Activated CD4-positive, alpha-beta T cell treated with anti-CD3 and anti-CD28 coated beads, Interleukin-2, amount 10 ng/mL, durations not matched to agents 7 days and 5 days (primary cell): ENCODE results near the gene PKIB. TPM values are rescaled to one million over a fixed set of nuclear protein-coding genes. Genes with fewer than 3 reads are reported as not detected.

Experiments used
- CTCF ChIA-PET: fragments of 350-600 bp; sonication (Branson Sonifier 250); formaldehyde crosslinking; loops from one replicate; lab custom pipeline; 2021; ENCODE audit warnings: antibody characterized with exemption; lab: Charles Lee
- POLR2A ChIA-PET: fragments of 350-600 bp; sonication (Branson Sonifier 250); formaldehyde crosslinking; loops from one replicate; lab custom pipeline; 2021; ENCODE audit warnings: antibody characterized with exemption; lab: Charles Lee
- DNase-seq: peaks from one replicate; pipeline ENCODE4 v3.0.0-alpha.2; 2020
- H3K27ac Mint-ChIP-seq: one replicate; pipeline ENCODE4 v1.8.0; 2021; ENCODE audit warnings: mild to moderate bottlenecking, moderate library complexity, mixed read lengths
- H3K27me3 Mint-ChIP-seq: one replicate; pipeline ENCODE4 v1.8.0; 2021; ENCODE audit warnings: mixed read lengths
- H3K36me3 Mint-ChIP-seq: one replicate; pipeline ENCODE4 v1.8.0; 2021; ENCODE audit warnings: low read depth, mixed read lengths
- H3K4me1 Mint-ChIP-seq: one replicate; pipeline ENCODE4 v1.8.0; 2021; ENCODE audit warnings: mixed read lengths
- H3K4me3 Mint-ChIP-seq: one replicate; pipeline ENCODE4 v1.8.0; 2021; ENCODE audit warnings: mild to moderate bottlenecking, moderate library complexity, mixed read lengths
- H3K9me3 Mint-ChIP-seq: one replicate; pipeline ENCODE4 v1.8.0; 2021; ENCODE audit warnings: mixed read lengths
- total RNA-seq, 2 experiments: library from RNA; stranded (reverse); gene quantifications; one replicate each; pipeline ENCODE4 v1.2.3, GENCODE V29; 2021

PKIB gene
- total RNA-seq, 2 experiments from 2014 or later, result 1.2 to 1.3 TPM

DNA sequence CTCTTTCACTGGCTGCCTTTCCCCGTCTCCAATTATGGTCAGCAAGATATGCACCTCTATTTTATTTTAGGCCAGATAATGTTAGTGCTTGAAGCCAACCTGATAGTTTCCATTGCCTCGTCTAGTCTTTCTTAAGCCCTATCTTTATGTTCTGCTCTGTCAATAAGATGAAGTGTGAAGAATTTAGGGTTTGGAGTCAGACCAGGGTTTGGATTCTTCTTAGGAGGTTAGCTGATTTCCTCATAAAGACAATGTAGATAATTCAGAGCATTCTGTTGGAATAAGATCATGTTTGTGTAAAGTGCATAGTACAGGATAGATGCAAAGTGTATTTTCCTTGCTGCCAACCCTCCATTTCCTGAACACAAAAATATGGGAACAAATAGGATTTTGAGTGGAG lies 43.8 kb downstream of the PKIB start:
- no peak overlapping the region for H3K4me3 Mint-ChIP-seq
- no peak for DNase-seq
- no peaks in the 10 kb centered on the region for H3K4me1 Mint-ChIP-seq
- POLR2A ChIA-PET, result no interaction called here
- no peak overlapping the region for H3K27ac Mint-ChIP-seq
- no peaks in the 10 kb centered on the region for H3K27me3 Mint-ChIP-seq
- H3K9me3 Mint-ChIP-seq, result no peaks in the 10 kb centered on the region
- CTCF ChIA-PET, result no interaction called here
- H3K36me3 Mint-ChIP-seq, result no peaks in the 10 kb centered on the region

DNA sequence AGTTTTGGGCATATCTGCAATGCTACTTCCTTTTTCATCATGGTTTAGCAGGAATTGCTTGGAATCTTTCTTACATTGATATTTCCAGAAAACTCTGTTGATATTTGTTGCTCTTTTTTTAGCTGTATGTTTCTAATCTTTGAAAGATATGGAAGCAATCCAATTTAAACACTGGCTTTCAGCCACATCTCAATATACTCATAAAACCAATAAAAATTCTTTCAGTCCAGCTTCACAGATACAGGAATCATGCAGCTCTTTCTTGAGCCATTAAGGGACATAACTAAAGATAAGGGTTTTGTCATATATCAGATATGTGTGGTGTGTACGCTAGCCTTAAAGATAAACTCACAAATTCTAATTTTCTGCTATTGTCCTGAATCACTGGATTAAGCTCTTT lies 47.4 kb downstream of the PKIB start:
- CTCF ChIA-PET, result no interaction called here
- Mint-ChIP-seq H3K9me3 (no peaks in the 10 kb centered on the region), H3K27ac (no peak overlapping the region), H3K4me3 (no peak overlapping the region), H3K4me1 (no peaks in the 10 kb centered on the region), H3K36me3 (no peaks in the 10 kb centered on the region), H3K27me3 (no peaks in the 10 kb centered on the region)
- POLR2A ChIA-PET, result no interaction called here
- DNase-seq, result no peak

DNA sequence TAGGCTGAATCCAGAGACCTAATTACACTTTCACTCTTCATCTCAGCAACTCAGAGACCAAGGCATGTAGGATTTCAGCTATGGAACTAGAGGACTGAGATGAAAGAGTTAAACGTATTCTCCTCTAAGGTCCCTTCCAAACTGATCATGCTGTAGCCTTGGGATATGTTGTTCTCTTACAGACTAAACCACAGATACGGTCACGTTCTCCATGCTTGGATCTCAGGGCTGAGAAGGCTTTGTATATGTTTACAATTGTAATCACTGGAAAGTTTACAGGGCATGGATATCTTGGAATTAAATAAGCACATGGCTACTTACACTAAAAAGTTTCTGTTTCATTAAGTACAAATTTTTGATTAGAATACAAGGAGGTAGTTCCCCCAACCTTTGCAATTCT lies 50.1 kb downstream of the PKIB start:
- POLR2A ChIA-PET, result no interaction called here
- no peak for DNase-seq
- H3K27ac Mint-ChIP-seq, result no peak overlapping the region
- no peaks in the 10 kb centered on the region for H3K36me3 Mint-ChIP-seq
- no peak overlapping the region for H3K4me3 Mint-ChIP-seq
- CTCF ChIA-PET, result no interaction called here
- H3K27me3 Mint-ChIP-seq, result no peaks in the 10 kb centered on the region
- H3K9me3 Mint-ChIP-seq, result no peaks in the 10 kb centered on the region
- no peaks in the 10 kb centered on the region for H3K4me1 Mint-ChIP-seq

DNA sequence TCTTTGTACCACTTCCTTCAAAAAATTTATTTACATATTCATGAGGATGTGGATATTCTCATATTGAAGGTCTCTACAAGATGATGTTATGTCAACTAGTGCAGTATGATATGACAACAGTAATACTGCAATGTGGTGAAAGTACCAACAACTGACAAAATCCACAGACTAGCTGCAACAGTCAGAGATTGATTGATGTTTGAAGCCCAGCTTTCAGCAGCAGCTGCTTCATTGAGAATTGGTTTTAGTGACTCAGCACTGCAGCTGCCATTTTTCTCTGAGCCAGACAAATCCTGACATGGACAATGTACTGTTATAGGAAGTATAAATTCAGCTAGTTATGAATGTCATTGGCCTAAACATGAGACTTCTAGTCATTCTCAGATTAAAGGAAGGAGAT lies 53.8 kb downstream of the PKIB start:
- Mint-ChIP-seq H3K27me3 (no peaks in the 10 kb centered on the region), H3K4me3 (no peak overlapping the region), H3K36me3 (no peaks in the 10 kb centered on the region), H3K9me3 (no peaks in the 10 kb centered on the region), H3K4me1 (no peaks in the 10 kb centered on the region), H3K27ac (no peak overlapping the region)
- POLR2A ChIA-PET, result no interaction called here
- CTCF ChIA-PET, result no interaction called here
- DNase-seq, result no peak

DNA sequence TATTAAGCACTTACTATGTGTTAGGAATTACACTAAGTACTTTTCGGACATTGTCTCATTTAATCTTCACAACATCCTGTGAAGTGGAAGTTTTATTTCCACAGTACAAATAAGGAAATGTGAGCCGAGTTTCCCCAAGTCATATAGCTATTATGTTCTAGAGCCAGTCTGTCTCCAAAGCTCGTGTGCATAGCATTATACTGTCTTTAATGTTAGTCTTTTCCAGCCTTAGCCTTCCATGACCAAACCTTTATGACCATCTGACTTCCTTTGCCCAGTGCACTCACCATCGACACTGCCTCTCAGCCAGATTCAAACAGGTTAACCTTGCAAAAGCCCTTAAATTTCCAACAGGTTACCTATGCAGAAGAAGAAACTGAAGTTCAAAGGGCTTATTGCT lies 55.7 kb downstream of the PKIB start:
- Mint-ChIP-seq H3K27me3 (no peaks in the 10 kb centered on the region), H3K27ac (no peak overlapping the region), H3K4me1 (no peaks in the 10 kb centered on the region), H3K4me3 (no peak overlapping the region), H3K36me3 (no peaks in the 10 kb centered on the region), H3K9me3 (no peaks in the 10 kb centered on the region)
- CTCF ChIA-PET, result no interaction called here
- POLR2A ChIA-PET, result no interaction called here
- no peak for DNase-seq

DNA sequence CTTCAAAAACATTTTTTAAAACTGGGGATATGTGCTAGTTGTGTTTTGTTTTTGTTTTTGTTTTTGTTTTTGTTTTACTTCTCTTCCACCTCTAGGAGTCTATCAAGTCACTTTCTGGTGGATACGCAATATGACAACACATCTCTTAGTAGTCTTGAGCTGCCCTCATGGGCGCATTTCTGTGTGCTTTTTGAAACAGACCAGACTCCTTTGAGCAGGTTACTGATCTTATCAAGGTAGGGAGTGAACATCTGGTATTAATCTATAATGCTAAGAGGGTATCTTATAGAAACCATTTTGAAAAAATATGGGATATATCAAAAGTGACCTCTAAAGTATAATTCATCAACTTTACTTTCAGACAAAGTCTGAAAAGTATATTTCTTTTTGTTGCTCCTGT lies 56.2 kb downstream of the PKIB start:
- H3K27ac Mint-ChIP-seq, result no peak overlapping the region
- H3K9me3 Mint-ChIP-seq, result no peaks in the 10 kb centered on the region
- H3K4me1 Mint-ChIP-seq, result no peaks in the 10 kb centered on the region
- ChIA-PET CTCF (no interaction called here), POLR2A (no interaction called here)
- H3K36me3 Mint-ChIP-seq, result no peaks in the 10 kb centered on the region
- no peak for DNase-seq
- no peaks in the 10 kb centered on the region for H3K27me3 Mint-ChIP-seq
- H3K4me3 Mint-ChIP-seq, result no peak overlapping the region

DNA sequence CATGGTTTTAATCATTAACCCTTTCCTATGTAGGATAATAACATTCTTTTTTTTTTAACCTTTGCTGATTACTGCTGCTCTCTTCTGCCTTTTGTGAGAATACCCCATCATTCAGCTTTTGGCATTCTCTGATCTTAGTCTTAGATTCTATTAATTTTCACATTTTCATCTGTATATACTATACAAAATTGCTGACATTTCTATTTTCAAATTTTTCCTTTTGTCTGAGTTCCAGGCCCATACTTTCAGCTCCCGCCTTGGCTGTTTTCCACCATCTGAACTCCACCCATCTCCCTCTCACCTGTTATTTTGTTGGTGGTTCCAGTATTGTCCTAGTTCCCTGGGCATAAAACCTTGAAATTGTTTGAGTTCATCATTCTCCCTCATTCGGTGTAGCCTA lies 59.2 kb downstream of the PKIB start:
- POLR2A ChIA-PET, result no interaction called here
- H3K27me3 Mint-ChIP-seq, result peaks cover 4% of the 10 kb centered on the region
- CTCF ChIA-PET, result no interaction called here
- H3K27ac Mint-ChIP-seq, result no peak overlapping the region
- no peak overlapping the region for H3K4me3 Mint-ChIP-seq
- DNase-seq, result no peak
- no peaks in the 10 kb centered on the region for H3K36me3 Mint-ChIP-seq
- H3K9me3 Mint-ChIP-seq, result no peaks in the 10 kb centered on the region
- H3K4me1 Mint-ChIP-seq, result no peaks in the 10 kb centered on the region

DNA sequence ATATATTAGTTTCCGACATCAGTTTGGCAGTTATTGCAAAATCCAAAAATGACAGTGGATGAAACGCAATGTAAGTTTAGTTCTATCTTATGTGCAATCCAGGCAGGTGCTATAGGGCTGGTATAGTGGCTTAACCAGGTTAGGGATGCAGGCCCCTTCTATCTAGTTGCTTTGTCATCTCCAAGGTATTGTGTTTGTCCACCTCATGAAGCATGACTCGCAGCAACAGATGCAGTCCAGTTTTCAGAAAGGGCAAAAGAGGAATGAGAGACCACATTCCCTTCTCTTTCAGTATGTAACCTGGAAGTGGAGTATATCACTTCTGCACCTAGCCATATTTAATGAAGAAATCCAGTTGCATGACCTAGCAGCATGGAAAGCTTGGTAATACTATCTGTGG lies 59.7 kb downstream of the PKIB start:
- H3K27ac Mint-ChIP-seq, result no peak overlapping the region
- H3K9me3 Mint-ChIP-seq, result no peaks in the 10 kb centered on the region
- H3K4me1 Mint-ChIP-seq, result no peaks in the 10 kb centered on the region
- ChIA-PET CTCF (no interaction called here), POLR2A (no interaction called here)
- no peaks in the 10 kb centered on the region for H3K36me3 Mint-ChIP-seq
- no peak for DNase-seq
- H3K27me3 Mint-ChIP-seq, result peaks cover 4% of the 10 kb centered on the region
- no peak overlapping the region for H3K4me3 Mint-ChIP-seq

DNA sequence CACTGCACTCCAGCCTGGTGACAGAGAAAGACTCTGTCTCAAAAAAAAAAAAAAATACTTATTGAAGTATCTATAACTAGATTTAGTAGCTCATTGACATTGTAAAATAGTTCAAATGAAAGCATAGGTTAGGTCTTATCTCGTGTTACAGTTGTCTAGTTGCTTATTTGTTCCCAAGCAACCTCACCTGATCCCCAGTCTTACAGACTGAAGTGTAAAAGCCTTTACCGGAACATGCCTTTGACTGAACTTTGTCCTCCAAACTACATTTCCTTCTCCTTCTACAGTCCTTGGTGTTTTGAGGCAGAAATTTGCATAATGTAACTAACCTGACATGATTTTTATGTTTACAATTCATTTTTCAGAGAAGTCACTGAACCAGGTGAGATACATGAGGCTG lies 61.0 kb downstream of the PKIB start:
- H3K4me1 Mint-ChIP-seq, result no peaks in the 10 kb centered on the region
- ChIA-PET CTCF (no interaction called here), POLR2A (no interaction called here)
- no peaks in the 10 kb centered on the region for H3K36me3 Mint-ChIP-seq
- DNase-seq, result no peak
- no peak overlapping the region for H3K27ac Mint-ChIP-seq
- H3K9me3 Mint-ChIP-seq, result no peaks in the 10 kb centered on the region
- H3K4me3 Mint-ChIP-seq, result no peak overlapping the region
- peaks cover 5% of the 10 kb centered on the region for H3K27me3 Mint-ChIP-seq

DNA sequence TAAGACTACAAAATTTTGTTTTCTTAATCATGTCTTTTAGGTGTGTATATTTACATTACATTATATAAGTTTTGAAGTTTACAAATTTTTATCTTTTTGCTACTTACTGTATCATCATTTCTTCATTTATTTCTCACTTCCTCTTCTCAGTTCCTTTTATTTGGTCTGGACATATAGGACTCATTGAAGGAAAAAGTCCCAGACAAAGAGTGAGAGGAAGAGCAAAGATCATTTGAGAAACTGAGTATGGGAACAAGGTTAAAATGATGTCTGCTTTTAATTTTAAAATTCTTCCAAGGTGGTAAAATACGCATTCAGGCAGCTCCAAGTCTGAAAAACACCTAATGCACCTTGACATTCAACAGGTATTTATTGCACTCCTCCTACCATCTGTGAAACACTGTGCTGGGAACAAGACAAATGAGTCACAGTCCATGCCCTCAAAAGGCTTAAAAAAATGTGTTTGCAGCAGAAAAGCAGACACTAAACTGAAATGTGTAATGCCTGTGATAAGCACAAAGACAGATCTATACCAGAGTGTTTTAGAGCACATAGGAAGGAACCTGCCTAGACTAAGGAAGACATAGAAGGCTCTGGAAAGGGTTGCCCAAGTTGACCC lies 63.2 kb downstream of the PKIB start:
- H3K4me1 Mint-ChIP-seq, result no peaks in the 10 kb centered on the region
- H3K4me3 Mint-ChIP-seq, result no peak overlapping the region
- no peak overlapping the region for H3K27ac Mint-ChIP-seq
- peaks cover 6% of the 10 kb centered on the region for H3K27me3 Mint-ChIP-seq
- DNase-seq, result no peak
- H3K9me3 Mint-ChIP-seq, result no peaks in the 10 kb centered on the region
- ChIA-PET POLR2A (no interaction called here), CTCF (no interaction called here)
- H3K36me3 Mint-ChIP-seq, result no peaks in the 10 kb centered on the region

DNA sequence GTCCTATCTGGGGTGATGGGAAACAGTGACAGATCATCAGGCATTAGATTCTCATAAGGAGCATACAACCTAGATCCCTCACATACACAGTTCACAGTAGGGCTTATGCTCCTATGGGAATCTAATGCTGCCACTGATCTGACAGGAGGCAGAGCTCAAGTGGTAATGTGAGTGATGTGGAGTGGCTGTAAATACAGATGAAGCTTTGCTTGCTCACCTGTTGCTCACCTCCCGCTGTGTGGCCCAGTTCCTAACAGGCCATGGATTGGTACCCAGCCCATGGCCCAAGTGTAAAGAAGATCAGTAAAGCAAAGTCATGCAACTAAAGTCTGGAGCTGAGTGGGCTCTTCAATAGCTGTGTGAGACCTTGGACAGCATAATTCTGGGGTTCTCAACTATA lies 65.9 kb downstream of the PKIB start:
- DNase-seq, result no peak
- H3K9me3 Mint-ChIP-seq, result no peaks in the 10 kb centered on the region
- H3K4me3 Mint-ChIP-seq, result no peak overlapping the region
- no peaks in the 10 kb centered on the region for H3K36me3 Mint-ChIP-seq
- CTCF ChIA-PET, result interaction anchor here (0.7 kb wide), 1 partner anchor 10 kb away, joined by 3 read pairs; no protein-coding TSS in a partner anchor
- POLR2A ChIA-PET, result no interaction called here
- H3K27ac Mint-ChIP-seq, result no peak overlapping the region
- no peaks in the 10 kb centered on the region for H3K4me1 Mint-ChIP-seq
- peaks cover 6% of the 10 kb centered on the region for H3K27me3 Mint-ChIP-seq

DNA sequence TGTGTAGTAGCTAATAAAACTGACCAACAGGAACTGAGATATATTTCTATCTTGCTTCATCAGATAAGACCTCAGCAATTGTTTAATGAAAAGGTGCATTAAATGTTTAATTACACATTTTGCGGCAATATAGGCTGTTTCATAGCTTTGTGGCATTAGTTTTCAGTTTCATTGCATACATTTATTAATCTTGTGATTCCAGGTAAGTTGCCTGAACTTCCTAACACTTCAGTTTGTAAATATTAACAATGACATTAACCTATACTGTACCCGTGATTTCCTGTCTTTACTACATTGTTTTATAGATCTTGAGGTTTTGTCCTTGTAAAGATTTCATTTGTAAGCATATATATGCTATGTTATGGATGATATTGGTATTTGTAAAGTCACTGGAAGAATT lies 66.5 kb downstream of the PKIB start:
- POLR2A ChIA-PET, result no interaction called here
- DNase-seq, result no peak
- Mint-ChIP-seq H3K4me3 (no peak overlapping the region), H3K9me3 (no peaks in the 10 kb centered on the region), H3K27ac (no peak overlapping the region), H3K27me3 (peaks cover 6% of the 10 kb centered on the region), H3K36me3 (no peaks in the 10 kb centered on the region), H3K4me1 (no peaks in the 10 kb centered on the region)
- CTCF ChIA-PET, result interaction anchor here (0.7 kb wide), 1 partner anchor 10 kb away, joined by 3 read pairs; no protein-coding TSS in a partner anchor

DNA sequence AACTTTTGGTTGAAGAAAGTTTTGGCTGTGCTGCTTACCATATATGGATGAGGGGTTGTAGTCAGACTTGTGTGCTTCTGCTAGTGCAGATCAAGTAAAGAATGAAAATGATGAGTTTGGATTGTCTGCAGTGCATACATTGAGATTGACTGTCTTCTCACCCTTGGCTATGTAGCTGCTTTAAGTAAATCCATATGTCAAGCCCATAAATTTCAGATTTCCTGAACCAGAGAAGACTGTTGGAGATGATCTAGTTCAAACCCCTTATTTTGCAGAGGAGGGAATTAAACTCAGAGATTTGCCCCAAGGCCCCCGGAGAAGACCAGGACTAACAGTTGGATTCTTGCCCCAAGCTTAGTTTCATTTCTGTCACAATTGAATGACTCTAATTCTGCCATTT lies 67.2 kb downstream of the PKIB start:
- no peak overlapping the region for H3K4me3 Mint-ChIP-seq
- ChIA-PET POLR2A (no interaction called here), CTCF (no interaction called here)
- H3K36me3 Mint-ChIP-seq, result no peaks in the 10 kb centered on the region
- H3K27me3 Mint-ChIP-seq, result peaks cover 6% of the 10 kb centered on the region
- H3K4me1 Mint-ChIP-seq, result no peaks in the 10 kb centered on the region
- no peak overlapping the region for H3K27ac Mint-ChIP-seq
- H3K9me3 Mint-ChIP-seq, result no peaks in the 10 kb centered on the region
- no peak for DNase-seq

DNA sequence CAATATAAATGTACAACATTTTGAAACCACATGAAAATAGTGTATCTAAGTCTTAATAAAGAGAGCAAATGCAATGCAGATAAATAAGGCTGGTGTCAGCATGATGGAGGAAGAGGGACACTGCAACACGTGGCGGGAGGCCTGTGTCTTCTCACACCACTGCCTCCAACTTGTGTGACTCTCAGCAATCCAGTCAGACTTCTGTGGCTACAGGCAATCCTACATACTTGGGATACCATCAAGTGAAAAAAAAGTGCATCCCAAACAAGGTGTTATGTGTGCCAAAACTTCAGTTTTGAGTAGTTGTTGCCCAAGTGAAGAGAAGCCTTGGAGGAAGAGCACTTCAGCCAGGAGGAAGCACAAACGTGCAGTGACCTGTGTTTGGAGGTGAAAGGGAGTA lies 68.6 kb downstream of the PKIB start:
- no peak for DNase-seq
- H3K27me3 Mint-ChIP-seq, result peaks cover 4% of the 10 kb centered on the region
- H3K36me3 Mint-ChIP-seq, result no peaks in the 10 kb centered on the region
- no peak overlapping the region for H3K4me3 Mint-ChIP-seq
- no peak overlapping the region for H3K27ac Mint-ChIP-seq
- POLR2A ChIA-PET, result no interaction called here
- H3K4me1 Mint-ChIP-seq, result no peaks in the 10 kb centered on the region
- H3K9me3 Mint-ChIP-seq, result no peaks in the 10 kb centered on the region
- CTCF ChIA-PET, result no interaction called here
